ENCODE data around the gene BPIFB3. TPM values are rescaled to one million over a fixed set of nuclear protein-coding genes. Genes with fewer than 3 reads are reported as not detected.
"Not testable (repeated sequence)": the region's sequence is repeated elsewhere in the genome, so short reads cannot be mapped to it uniquely, and the experiment has no call there.

The BPIFB3 gene
- total RNA-seq, 1 donor from 2014 or later = not detected

DNA sequence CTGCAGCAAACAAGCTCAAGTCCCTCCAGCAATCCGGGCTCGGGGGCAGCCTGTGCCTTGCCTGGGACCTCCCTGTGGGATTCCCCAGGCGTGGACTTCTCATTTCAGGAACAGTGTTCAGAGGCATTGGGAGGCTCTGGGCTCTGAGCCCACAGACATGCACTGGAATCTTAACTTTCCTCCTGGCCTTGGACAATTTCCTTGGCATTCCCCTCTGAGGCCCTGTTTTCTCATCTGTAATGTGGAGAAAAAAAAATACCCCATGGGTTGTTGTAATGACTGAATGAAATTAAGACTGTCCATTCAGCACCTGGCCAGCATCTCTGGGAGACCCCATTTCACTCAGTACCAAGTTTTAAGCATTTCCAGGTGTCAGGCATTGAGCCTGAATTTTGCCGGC, 43.3 kb downstream of the BPIFB3 start:
- no peak overlapping the region for H3K27ac ChIP-seq (ENCODE audit: low read depth, low read length)
- peaks cover 0 to 14% (median 5%) of the 10 kb centered on the region in 3 donors for H3K27me3 ChIP-seq (ENCODE audit: control insufficient read depth in 3 of 3, insufficient read depth in 3 of 3, low read length in 3 of 3)
- no peak overlapping the region for H3K9ac ChIP-seq (ENCODE audit: low read depth in 1 of 3, low read length in 3 of 3)
- H3K36me3 ChIP-seq (ENCODE audit: control insufficient read depth in 3 of 3, insufficient read depth in 3 of 3, low read length in 3 of 3) = no peaks in the 10 kb centered on the region
- H3K9me3 ChIP-seq (ENCODE audit: control insufficient read depth in 3 of 3, low read length in 3 of 3) = no peaks in the 10 kb centered on the region
- H3K4me3 ChIP-seq (ENCODE audit: low read length in 3 of 3) = no peak overlapping the region
- H3K4me1 ChIP-seq (ENCODE audit: control insufficient read depth in 3 of 3, insufficient read depth in 3 of 3, low read length in 3 of 3) = no peaks in the 10 kb centered on the region

DNA sequence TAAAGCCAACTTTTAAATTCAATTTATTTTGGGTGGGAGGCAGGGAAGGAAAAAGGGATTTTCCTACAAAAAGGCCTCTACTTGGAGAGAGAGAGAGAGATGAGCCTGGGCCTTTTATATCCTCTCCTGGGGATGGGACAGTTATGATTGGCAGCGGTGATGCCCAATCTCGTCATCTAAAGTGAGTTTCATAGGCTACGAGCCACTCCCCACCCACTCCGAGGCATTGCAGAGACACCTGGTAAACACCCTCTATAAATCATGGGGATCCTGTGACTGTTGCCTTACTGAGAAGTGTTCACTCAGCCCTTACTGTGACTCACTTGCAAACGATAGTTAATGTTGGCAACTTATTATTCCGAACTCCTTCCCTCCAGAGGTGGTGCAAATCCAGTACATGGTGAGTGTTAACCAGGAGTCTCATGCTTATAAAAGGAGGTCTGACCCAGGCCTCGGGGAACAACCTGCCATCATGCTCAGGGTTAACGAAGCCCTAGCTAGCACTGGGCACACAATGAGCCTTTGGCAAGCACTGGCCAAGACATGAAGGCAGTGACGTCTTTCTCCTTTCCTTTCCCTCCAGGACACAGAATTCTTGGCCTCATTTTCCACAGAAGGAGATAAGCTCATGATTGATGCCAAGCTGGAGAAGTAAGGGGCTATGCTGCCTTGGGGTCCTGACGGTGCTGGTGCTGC, 46.3 kb downstream of the BPIFB3 start:
- Histone ChIP-seq H3K4me3 (ENCODE audit: low read length in 3 of 3) (no peak overlapping the region), H3K4me1 (ENCODE audit: control insufficient read depth in 3 of 3, insufficient read depth in 3 of 3, low read length in 3 of 3) (no peaks in the 10 kb centered on the region), H3K9ac (ENCODE audit: low read depth in 1 of 3, low read length in 3 of 3) (no peak overlapping the region), H3K27me3 (ENCODE audit: control insufficient read depth in 3 of 3, insufficient read depth in 3 of 3, low read length in 3 of 3) (peaks cover 3 to 25% (median 20%) of the 10 kb centered on the region in 3 donors), H3K27ac (ENCODE audit: low read depth, low read length) (no peak overlapping the region), H3K9me3 (ENCODE audit: control insufficient read depth in 3 of 3, low read length in 3 of 3) (no peaks in the 10 kb centered on the region), H3K36me3 (ENCODE audit: control insufficient read depth in 3 of 3, insufficient read depth in 3 of 3, low read length in 3 of 3) (no peaks in the 10 kb centered on the region)

DNA sequence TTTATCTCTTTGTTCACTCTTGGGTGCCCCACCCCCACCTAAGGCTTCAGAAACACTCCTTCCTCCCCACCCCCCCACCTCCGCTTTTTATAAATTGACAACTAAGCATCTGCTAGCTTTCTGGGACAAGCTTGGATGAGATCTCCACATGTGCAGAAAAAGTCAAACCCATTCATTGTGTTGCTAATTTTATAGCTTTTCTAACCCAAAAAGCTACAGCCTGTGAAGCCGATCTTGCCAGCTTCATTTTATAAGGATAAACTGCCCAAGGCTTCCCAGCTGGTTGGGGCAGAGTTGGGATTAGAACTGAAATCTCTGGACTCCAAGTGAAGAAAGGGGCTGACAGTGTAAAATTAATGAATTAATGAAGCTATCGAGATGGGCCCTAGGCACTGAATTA, 49.9 kb downstream of the BPIFB3 start:
- H3K9me3 ChIP-seq (ENCODE audit: control insufficient read depth in 3 of 3, low read length in 3 of 3) = no peaks in the 10 kb centered on the region
- no peak overlapping the region for H3K9ac ChIP-seq (ENCODE audit: low read depth in 1 of 3, low read length in 3 of 3)
- no peaks in the 10 kb centered on the region for H3K4me1 ChIP-seq (ENCODE audit: control insufficient read depth in 3 of 3, insufficient read depth in 3 of 3, low read length in 3 of 3)
- H3K27me3 ChIP-seq (ENCODE audit: control insufficient read depth in 3 of 3, insufficient read depth in 3 of 3, low read length in 3 of 3) = peaks cover 3 to 22% (median 21%) of the 10 kb centered on the region in 3 donors
- H3K4me3 ChIP-seq (ENCODE audit: low read length in 3 of 3) = no peak overlapping the region
- H3K36me3 ChIP-seq (ENCODE audit: control insufficient read depth in 3 of 3, insufficient read depth in 3 of 3, low read length in 3 of 3) = no peaks in the 10 kb centered on the region
- H3K27ac ChIP-seq (ENCODE audit: low read depth, low read length) = no peak overlapping the region

DNA sequence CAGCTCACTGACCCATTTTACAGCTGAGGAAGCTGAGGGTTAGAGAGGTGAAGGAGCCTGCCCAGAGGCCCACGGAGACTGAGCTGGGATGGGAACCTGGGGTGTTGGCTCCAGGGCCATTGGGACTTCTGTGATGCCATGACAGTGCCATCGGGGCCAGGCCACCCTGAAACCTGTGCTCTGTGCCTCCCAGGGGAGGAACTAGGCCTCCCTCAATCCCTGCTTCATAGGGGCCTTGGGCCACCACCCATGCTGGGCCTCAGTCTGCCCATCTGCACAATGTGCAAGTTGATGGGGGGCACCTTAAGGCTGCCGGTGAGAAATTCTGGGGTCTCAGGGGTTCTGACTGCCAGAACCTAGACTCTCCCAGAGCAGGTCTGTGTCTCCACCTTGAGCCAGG, 50.6 kb downstream of the BPIFB3 start:
- Histone ChIP-seq H3K9me3 (ENCODE audit: control insufficient read depth in 3 of 3, low read length in 3 of 3) (no peaks in the 10 kb centered on the region), H3K9ac (ENCODE audit: low read depth in 1 of 3, low read length in 3 of 3) (no peak overlapping the region), H3K4me3 (ENCODE audit: low read length in 3 of 3) (no peak overlapping the region), H3K36me3 (ENCODE audit: control insufficient read depth in 3 of 3, insufficient read depth in 3 of 3, low read length in 3 of 3) (no peaks in the 10 kb centered on the region), H3K27me3 (ENCODE audit: control insufficient read depth in 3 of 3, insufficient read depth in 3 of 3, low read length in 3 of 3) (peaks cover 3 to 22% (median 21%) of the 10 kb centered on the region in 3 donors), H3K27ac (ENCODE audit: low read depth, low read length) (no peak overlapping the region), H3K4me1 (ENCODE audit: control insufficient read depth in 3 of 3, insufficient read depth in 3 of 3, low read length in 3 of 3) (no peaks in the 10 kb centered on the region)

DNA sequence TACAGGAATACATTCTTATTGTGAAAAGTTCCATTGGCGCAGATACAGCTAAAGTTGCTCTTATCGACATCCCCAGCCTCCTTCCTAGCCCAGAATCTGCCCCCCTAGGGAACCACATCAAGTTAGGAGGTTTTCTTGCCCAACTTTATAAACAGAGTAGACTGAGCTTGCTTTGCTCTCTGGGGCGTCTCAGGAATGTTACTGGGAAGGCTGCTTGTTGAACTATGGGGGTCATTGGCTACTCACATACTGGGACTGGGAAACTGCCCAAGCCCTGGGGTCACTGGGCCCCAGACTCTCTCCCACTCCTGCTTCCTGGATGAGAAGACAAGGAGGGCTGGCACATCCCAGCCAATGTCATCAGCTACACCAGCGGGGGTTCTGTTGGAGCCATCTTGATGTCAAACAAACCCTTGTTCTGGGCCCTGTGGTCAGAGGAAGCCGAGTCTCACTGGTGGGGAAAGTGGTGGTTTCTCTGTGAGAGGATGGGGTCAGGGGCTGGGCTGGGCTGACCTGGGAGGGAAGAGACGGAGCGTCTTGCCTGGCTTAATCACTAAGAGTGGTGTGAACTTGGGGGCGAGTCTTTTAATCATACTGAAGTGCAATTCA, 51.7 kb downstream of the BPIFB3 start:
- H3K27me3 ChIP-seq (ENCODE audit: control insufficient read depth in 3 of 3, insufficient read depth in 3 of 3, low read length in 3 of 3) = peaks cover 3 to 22% (median 21%) of the 10 kb centered on the region in 3 donors
- H3K4me1 ChIP-seq (ENCODE audit: control insufficient read depth in 3 of 3, insufficient read depth in 3 of 3, low read length in 3 of 3) = no peaks in the 10 kb centered on the region
- H3K4me3 ChIP-seq (ENCODE audit: low read length in 3 of 3) = no peak overlapping the region
- no peaks in the 10 kb centered on the region for H3K36me3 ChIP-seq (ENCODE audit: control insufficient read depth in 3 of 3, insufficient read depth in 3 of 3, low read length in 3 of 3)
- H3K9me3 ChIP-seq (ENCODE audit: control insufficient read depth in 3 of 3, low read length in 3 of 3) = no peaks in the 10 kb centered on the region
- no peak overlapping the region for H3K9ac ChIP-seq (ENCODE audit: low read depth in 1 of 3, low read length in 3 of 3)
- no peak overlapping the region for H3K27ac ChIP-seq (ENCODE audit: low read depth, low read length)

DNA sequence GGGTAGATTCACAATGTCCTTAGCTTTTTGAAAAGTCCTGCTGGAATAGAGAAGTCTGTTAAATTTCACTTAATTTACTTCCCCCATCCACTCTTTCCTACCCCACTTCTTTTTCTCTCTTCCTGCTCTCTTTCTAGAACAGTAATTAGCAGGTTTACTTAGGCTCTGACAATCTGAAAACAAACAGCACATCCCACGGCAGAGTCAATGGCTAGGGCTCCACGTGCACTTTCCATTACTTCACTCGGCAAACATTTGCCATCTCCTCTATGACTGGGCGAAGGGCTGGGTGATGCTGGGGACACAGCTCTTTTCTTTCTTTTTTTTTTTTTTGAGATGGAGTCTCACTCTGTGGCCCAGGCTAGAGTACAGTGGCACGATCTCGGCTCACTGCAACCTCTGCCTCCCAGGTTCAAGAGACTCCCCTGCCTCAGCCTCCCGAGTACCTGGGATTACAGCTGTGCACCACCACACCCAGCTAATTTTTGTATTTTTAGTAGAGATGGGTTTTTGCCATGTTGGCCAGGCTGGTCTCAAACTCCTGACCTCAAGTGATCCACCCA, 52.4 kb downstream of the BPIFB3 start:
- H3K27me3 ChIP-seq (ENCODE audit: control insufficient read depth in 3 of 3, insufficient read depth in 3 of 3, low read length in 3 of 3) = peaks cover 3 to 23% (median 21%) of the 10 kb centered on the region in 3 donors
- not testable (repeated sequence) for H3K27ac ChIP-seq (ENCODE audit: low read depth, low read length); H3K4me1 ChIP-seq (ENCODE audit: control insufficient read depth in 3 of 3, insufficient read depth in 3 of 3, low read length in 3 of 3)

DNA sequence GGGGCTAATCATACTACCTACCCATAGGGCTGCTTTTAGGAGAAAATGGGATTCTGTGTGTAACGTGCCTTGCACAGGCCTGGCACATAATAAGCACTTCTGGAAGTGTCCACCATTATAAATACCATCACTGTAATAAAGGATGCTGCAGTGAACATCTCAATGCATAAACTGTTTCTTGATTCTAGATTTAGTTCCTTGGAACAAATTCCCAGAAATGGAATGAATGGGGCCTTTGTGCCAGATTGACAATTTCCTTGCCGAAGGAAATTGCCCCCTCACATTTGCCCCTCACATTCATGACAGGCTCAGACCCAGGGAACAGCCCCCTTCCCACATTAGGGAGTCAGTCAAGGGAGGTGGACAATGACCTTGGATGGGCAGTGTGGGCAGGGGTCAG, 55.0 kb downstream of the BPIFB3 start:
- no peaks in the 10 kb centered on the region for H3K4me1 ChIP-seq (ENCODE audit: control insufficient read depth in 3 of 3, insufficient read depth in 3 of 3, low read length in 3 of 3)
- H3K27me3 ChIP-seq (ENCODE audit: control insufficient read depth in 3 of 3, insufficient read depth in 3 of 3, low read length in 3 of 3) = peaks cover 0 to 24% (median 9%) of the 10 kb centered on the region in 3 donors
- no peaks in the 10 kb centered on the region for H3K36me3 ChIP-seq (ENCODE audit: control insufficient read depth in 3 of 3, insufficient read depth in 3 of 3, low read length in 3 of 3)
- no peak overlapping the region for H3K9ac ChIP-seq (ENCODE audit: low read depth in 1 of 3, low read length in 3 of 3)
- no peak overlapping the region for H3K4me3 ChIP-seq (ENCODE audit: low read length in 3 of 3)
- no peaks in the 10 kb centered on the region for H3K9me3 ChIP-seq (ENCODE audit: control insufficient read depth in 3 of 3, low read length in 3 of 3)
- no peak overlapping the region for H3K27ac ChIP-seq (ENCODE audit: low read depth, low read length)

More for the DNA sequence above, 52.4 kb downstream of the BPIFB3 start:
- not testable (repeated sequence) for H3K9me3 ChIP-seq (ENCODE audit: control insufficient read depth in 3 of 3, low read length in 3 of 3); H3K4me3 ChIP-seq (ENCODE audit: low read length in 3 of 3); H3K9ac ChIP-seq (ENCODE audit: low read depth in 1 of 3, low read length in 3 of 3); H3K36me3 ChIP-seq (ENCODE audit: control insufficient read depth in 3 of 3, insufficient read depth in 3 of 3, low read length in 3 of 3)

DNA sequence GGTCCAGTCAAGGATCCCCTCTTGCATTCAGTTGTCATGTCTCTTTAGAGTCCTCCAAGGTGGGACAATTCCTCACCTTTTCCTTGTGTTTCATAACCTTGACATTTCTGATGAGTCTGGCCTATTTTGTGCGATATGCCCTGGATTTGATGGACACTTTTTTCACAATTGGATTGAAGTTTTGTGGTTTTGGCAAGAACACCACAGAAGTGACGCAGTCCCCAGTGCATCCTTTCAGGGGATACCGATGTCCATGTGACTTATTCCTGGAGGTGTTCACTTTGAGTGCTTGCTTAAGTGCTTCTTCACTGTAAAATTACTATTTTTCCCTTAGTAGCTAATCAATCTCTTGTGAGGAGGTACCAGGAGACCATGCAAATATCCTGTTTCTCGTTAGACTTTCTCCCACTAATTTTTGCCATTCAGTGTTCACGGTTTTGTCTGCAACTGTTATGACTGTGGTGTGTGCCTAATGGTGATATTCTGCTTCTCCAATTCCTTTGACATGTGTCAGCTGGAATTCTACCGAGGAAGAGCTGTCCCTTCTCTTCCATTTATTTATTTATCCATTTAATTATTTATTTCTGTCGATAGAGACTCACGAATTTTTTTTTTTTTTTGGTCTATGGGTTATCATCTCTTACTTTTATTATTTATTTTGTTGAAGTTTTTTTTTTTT, 56.6 kb downstream of the BPIFB3 start:
- Histone ChIP-seq H3K4me1 (ENCODE audit: control insufficient read depth in 3 of 3, insufficient read depth in 3 of 3, low read length in 3 of 3) (no peaks in the 10 kb centered on the region), H3K27me3 (ENCODE audit: control insufficient read depth in 3 of 3, insufficient read depth in 3 of 3, low read length in 3 of 3) (peaks cover 0 to 18% (median 0%) of the 10 kb centered on the region in 3 donors), H3K27ac (ENCODE audit: low read depth, low read length) (no peak overlapping the region), H3K4me3 (ENCODE audit: low read length in 3 of 3) (no peak overlapping the region), H3K9ac (ENCODE audit: low read depth in 1 of 3, low read length in 3 of 3) (no peak overlapping the region), H3K9me3 (ENCODE audit: control insufficient read depth in 3 of 3, low read length in 3 of 3) (no peaks in the 10 kb centered on the region), H3K36me3 (ENCODE audit: control insufficient read depth in 3 of 3, insufficient read depth in 3 of 3, low read length in 3 of 3) (no peaks in the 10 kb centered on the region)

DNA sequence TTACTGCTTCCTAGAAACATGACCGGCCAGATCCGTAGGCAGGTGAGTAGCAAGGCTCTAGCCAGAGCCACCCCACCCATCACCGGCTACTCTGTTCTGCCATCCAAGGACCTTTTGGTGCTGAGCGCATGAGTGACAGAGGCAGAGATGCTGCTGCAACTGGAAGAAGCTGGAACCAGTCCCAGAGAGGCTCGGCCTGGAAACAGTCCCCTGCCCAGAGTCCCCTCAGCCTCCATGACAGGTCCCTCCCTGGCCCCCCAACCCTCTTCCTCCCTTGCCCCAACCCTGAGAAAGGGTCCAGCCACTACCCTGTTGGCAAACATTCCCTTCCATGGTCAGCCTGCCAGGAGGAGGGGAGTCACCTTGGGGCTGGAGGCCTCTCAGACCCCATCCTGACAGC, 57.6 kb downstream of the BPIFB3 start:
- peaks cover 0 to 15% (median 0%) of the 10 kb centered on the region in 3 donors for H3K27me3 ChIP-seq (ENCODE audit: control insufficient read depth in 3 of 3, insufficient read depth in 3 of 3, low read length in 3 of 3)
- H3K36me3 ChIP-seq (ENCODE audit: control insufficient read depth in 3 of 3, insufficient read depth in 3 of 3, low read length in 3 of 3) = no peaks in the 10 kb centered on the region
- H3K9me3 ChIP-seq (ENCODE audit: control insufficient read depth in 3 of 3, low read length in 3 of 3) = no peaks in the 10 kb centered on the region
- H3K27ac ChIP-seq (ENCODE audit: low read depth, low read length) = no peak overlapping the region
- H3K4me3 ChIP-seq (ENCODE audit: low read length in 3 of 3) = no peak overlapping the region
- no peaks in the 10 kb centered on the region for H3K4me1 ChIP-seq (ENCODE audit: control insufficient read depth in 3 of 3, insufficient read depth in 3 of 3, low read length in 3 of 3)
- no peak overlapping the region for H3K9ac ChIP-seq (ENCODE audit: low read depth in 1 of 3, low read length in 3 of 3)
